H7 (cell line): ENCODE measurements around the gene UBE3A. TPM values are rescaled to one million over a fixed set of nuclear protein-coding genes. Genes with fewer than 3 reads are reported as not detected.

ENCODE experiments used
- DNase-seq: peaks from one replicate; pipeline ENCODE4 v3.0.0; 2012
- H3K27me3 ChIP-seq: 2 replicates; pipeline ENCODE4 v1.6.0; 2011; ENCODE audit warnings: mild to moderate bottlenecking, low read length; ENCODE audit not compliant: control insufficient read depth, insufficient read depth
- H3K36me3 ChIP-seq: replicated peaks from 2 replicates; pipeline ENCODE4 v1.5.1; 2011; ENCODE audit warnings: low read length; ENCODE audit not compliant: control insufficient read depth, insufficient read depth
- H3K4me3 ChIP-seq: 2 replicates; pipeline ENCODE4 v1.5.1; 2011; ENCODE audit warnings: low read depth, mild to moderate bottlenecking, control low read depth, low read length, moderate library complexity; ENCODE audit not compliant: insufficient read depth
- total RNA-seq: library from RNA; depleted of rRNA; stranded (reverse); fragments of >200 nt; shearing (Covaris generic); gene quantifications from 2 replicates; pipeline ENCODE4 v1.2.3, GENCODE V29; 2014; rRNA removed

The UBE3A gene
- 51.6 and 65.0 TPM in 2 replicates for total RNA-seq

- DNase-seq = peak; percentile 93
- no peaks in the 10 kb centered on the region for H3K36me3 ChIP-seq
Observed at GRCh38 chr15:25438601-25439368, at the start of gene UBE3A. Gene UBE3A (minus strand): TSS chr15:25439024. CDS start chr15:25409107, 29,917 bp downstream.

GRCh38 chr15:25487226-25487884 lies 48.5 kb upstream of the UBE3A start:
- H3K4me3 ChIP-seq = no peak overlapping the region
- no peak for DNase-seq
- H3K36me3 ChIP-seq = no peaks in the 10 kb centered on the region
- no peaks in the 10 kb centered on the region for H3K27me3 ChIP-seq

More at GRCh38 chr15:25438601-25439368, at the start of gene UBE3A:
- no peaks in the 10 kb centered on the region for H3K27me3 ChIP-seq
- peak within 1 kb of the TSS; percentile 96 for H3K4me3 ChIP-seq

- Histone ChIP-seq H3K27me3 (no peaks in the 10 kb centered on the region), H3K36me3 (no peaks in the 10 kb centered on the region), H3K4me3 (no peak overlapping the region)
- no peak for DNase-seq
Observed at GRCh38 chr15:25486051-25486450, 47.2 kb upstream of the UBE3A start.

GRCh38 chr15:25481208-25481859 lies 42.5 kb upstream of the UBE3A start:
- DNase-seq = peak; percentile 64
- H3K4me3 ChIP-seq = no peak overlapping the region
- no peaks in the 10 kb centered on the region for H3K36me3 ChIP-seq

GRCh38 chr15:25478313-25478712 lies 39.5 kb upstream of the UBE3A start:
- DNase-seq = no peak
- Histone ChIP-seq H3K27me3 (no peaks in the 10 kb centered on the region), H3K4me3 (no peak overlapping the region), H3K36me3 (no peaks in the 10 kb centered on the region)

More at GRCh38 chr15:25481208-25481859, 42.5 kb upstream of the UBE3A start:
- H3K27me3 ChIP-seq = no peaks in the 10 kb centered on the region

DNA sequence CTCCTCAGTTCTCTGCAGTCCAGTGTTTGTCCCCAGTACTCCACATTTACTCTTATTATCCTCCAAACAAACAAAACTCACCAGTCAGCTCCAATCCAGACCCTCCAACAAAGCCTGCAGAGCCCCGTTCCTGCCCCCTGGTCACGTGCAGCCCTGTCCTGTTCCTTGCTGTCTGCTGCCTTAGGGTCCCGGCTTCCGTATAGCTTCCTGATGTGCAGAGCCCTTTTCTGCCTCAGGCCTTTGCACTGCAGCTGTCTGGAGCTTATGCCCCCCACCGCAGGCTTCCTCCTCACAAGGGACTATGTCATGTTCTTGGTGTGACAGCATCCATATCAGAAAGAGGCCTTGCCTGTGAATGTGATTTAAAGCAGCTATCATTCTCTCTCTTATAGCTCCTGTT lies 39.0 kb upstream of the UBE3A start:
- DNase-seq = no peak
- Histone ChIP-seq H3K36me3 (no peaks in the 10 kb centered on the region), H3K27me3 (no peaks in the 10 kb centered on the region), H3K4me3 (no peak overlapping the region)

DNA sequence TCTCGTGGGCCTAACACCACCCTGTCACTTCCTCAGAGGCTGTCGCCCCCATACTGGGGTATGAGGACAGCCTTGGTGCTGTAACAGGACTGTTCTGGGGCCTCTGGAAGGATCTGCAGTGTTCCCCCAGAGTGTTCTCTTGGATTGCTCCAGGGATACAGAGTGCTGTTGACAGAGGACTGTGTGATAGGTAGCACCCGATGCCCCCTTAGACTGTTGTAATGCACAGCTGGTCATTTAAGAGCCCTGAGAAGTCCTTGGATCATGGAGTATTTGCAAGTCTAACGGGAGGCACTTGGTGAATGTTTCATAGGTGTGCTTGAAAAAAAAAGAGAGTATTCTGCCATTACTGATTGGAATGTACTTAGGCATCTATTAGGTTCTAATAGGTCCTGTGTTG lies 35.4 kb upstream of the UBE3A start:
- Histone ChIP-seq H3K27me3 (no peaks in the 10 kb centered on the region), H3K36me3 (no peaks in the 10 kb centered on the region), H3K4me3 (no peak overlapping the region)
- DNase-seq = no peak

DNA sequence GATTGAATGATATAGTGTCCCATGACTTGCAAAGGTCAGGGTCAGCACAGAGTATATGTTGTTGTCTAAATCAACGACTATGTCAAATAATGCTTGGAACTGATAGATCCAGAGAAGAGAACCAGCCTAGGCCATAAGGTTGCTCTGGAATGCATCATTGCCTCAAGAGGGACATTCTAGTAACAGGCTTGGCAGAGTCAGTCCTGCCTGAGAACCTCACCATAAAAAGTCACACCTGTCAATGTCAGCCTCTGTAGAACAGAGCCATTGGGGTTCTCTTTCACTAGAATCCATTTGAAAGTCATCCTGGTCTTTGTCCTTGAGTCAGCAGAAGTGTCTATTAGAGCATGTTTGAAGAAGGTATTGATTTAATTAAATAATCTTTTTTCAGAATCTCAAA lies 31.4 kb upstream of the UBE3A start:
- Histone ChIP-seq H3K4me3 (no peak overlapping the region), H3K27me3 (no peaks in the 10 kb centered on the region), H3K36me3 (no peaks in the 10 kb centered on the region)
- DNase-seq = no peak

DNA sequence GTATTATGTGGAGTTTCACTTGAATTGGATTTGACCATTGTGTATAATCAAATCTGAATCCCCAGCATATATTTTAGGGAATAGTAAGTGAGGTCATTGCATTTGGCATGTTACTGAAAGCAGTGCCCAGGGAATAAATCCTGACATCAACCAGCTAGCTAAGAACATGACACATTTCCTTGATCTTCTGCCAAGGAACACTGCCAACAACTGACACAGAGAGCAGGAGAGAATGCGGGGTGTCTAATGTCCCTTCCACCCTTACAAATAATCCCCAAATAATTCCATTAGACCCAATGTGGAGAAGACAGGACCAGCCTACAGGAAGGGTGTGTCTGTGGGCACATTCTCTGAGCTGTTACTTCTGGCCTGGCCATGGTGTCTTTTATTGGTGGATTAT lies 30.6 kb upstream of the UBE3A start:
- Histone ChIP-seq H3K36me3 (no peaks in the 10 kb centered on the region), H3K4me3 (no peak overlapping the region), H3K27me3 (no peaks in the 10 kb centered on the region)
- no peak for DNase-seq

DNA sequence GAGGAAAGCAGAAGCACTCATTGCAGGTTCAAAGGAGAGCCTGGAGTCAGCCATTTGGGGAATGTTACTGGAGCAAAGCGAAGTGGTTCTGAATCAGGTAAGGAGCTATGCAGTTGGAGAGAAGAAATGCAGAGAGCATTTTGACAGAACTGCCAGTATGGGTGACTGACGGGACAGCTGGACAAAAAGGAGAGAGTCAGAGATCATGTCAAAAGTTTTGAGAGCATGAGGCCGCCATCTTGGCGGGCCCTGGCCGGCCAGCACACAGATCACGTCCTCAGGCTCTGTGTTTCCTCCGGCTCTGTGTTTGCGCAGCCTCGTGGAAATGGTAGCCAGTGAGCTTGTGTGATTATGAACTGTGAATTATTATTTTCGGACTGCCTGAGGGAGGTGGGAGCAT lies 29.8 kb upstream of the UBE3A start:
- H3K27me3 ChIP-seq = no peaks in the 10 kb centered on the region
- DNase-seq = no peak
- H3K36me3 ChIP-seq = no peaks in the 10 kb centered on the region
- no peak overlapping the region for H3K4me3 ChIP-seq

DNA sequence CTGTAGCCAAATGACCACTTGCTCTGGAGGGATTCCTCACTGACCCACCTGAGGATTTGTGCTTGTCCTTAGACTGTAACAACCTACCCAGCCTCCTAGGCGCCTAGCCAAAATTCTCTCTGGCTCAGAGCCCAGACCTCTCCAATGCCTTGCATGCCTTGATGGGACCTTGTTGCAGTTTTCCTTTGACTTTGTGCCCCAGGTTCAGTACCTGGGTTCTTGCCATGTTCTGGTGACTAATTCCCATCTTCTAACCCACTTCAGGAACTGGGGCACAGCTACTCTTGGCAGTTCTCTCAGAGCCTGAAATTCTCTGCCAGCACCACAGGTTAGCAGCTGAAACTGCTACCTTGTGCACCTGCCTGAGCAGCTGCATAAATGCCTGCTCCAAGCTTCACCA lies 27.0 kb upstream of the UBE3A start:
- no peak overlapping the region for H3K4me3 ChIP-seq
- DNase-seq = no peak

GRCh38 chr15:25464784-25465183 lies 26.0 kb upstream of the UBE3A start:
- Histone ChIP-seq H3K27me3 (no peaks in the 10 kb centered on the region), H3K4me3 (no peak overlapping the region), H3K36me3 (no peaks in the 10 kb centered on the region)
- DNase-seq = no peak

More for the DNA sequence above, 27.0 kb upstream of the UBE3A start:
- Histone ChIP-seq H3K36me3 (no peaks in the 10 kb centered on the region), H3K27me3 (no peaks in the 10 kb centered on the region)

GRCh38 chr15:25464383-25464782 lies 25.6 kb upstream of the UBE3A start:
- no peak overlapping the region for H3K4me3 ChIP-seq
- no peaks in the 10 kb centered on the region for H3K36me3 ChIP-seq
- no peak for DNase-seq
- H3K27me3 ChIP-seq = no peaks in the 10 kb centered on the region

- no peak for DNase-seq
Observed at GRCh38 chr15:25456196-25456595, 17.4 kb upstream of the UBE3A start.

GRCh38 chr15:25455226-25455625 lies 16.4 kb upstream of the UBE3A start:
- DNase-seq = no peak
- no peaks in the 10 kb centered on the region for H3K36me3 ChIP-seq
- no peak overlapping the region for H3K4me3 ChIP-seq
- no peaks in the 10 kb centered on the region for H3K27me3 ChIP-seq

More at GRCh38 chr15:25456196-25456595, 17.4 kb upstream of the UBE3A start:
- Histone ChIP-seq H3K36me3 (no peaks in the 10 kb centered on the region), H3K4me3 (no peak overlapping the region), H3K27me3 (no peaks in the 10 kb centered on the region)
